ENCODE measurements around the gene STRBP. TPM values are rescaled to one million over a fixed set of nuclear protein-coding genes. Genes with fewer than 3 reads are reported as not detected.

STRBP gene
- total RNA-seq = 14.0 and 15.3 TPM in 2 replicates

GRCh38 chr9:123268465-123269259, at the start of gene STRBP:
TSS of gene STRBP (minus strand) at chr9:123268586. CDS start at chr9:123184134, 84,452 bp downstream.

Other genes with a start within 250 kb of the STRBP start
- 0.48 and 0.64 TPM in 2 replicates for gene GPR21, start 234.9 kb downstream of the STRBP start, total RNA-seq
- gene CRB2, start 87.6 kb upstream of the STRBP start, total RNA-seq = under 0.01 TPM in 1 of 2 replicates, not detected in the other